ENCODE results near the gene DHFR. TPM values are rescaled to one million over a fixed set of nuclear protein-coding genes. Genes with fewer than 3 reads are reported as not detected.
A peak's percentile ranks its signal among the peaks of the same experiment; 100 is the strongest.
"Not testable (repeated sequence)": the region's sequence is repeated elsewhere in the genome, so short reads cannot be mapped to it uniquely, and the experiment has no call there.

Gene DHFR
- total RNA-seq (2014; rRNA removed; shearing (Covaris generic)), result 34.1 and 34.5 TPM in 2 replicates

- DNase-seq (ENCODE audit: low spot score), result peak; percentile 88
Measured at GRCh38 chr5:80654391-80655230, at the start of gene DHFR, which contains the start of gene MSH3. Gene DHFR, minus strand, starts transcription at chr5:80654983. Its CDS starts 494 bp downstream, at chr5:80654489. Gene MSH3, plus strand, starts transcription at chr5:80654652. Its CDS starts 76 bp downstream, at chr5:80654728.

- no peak for DNase-seq (ENCODE audit: low spot score)
Measured at GRCh38 chr5:80704221-80704620, 49.4 kb upstream of the DHFR start.

- no peak for DNase-seq (ENCODE audit: low spot score)
Measured at GRCh38 chr5:80703747-80704146, 49.0 kb upstream of the DHFR start.

GRCh38 chr5:80703291-80703690 is 48.5 kb upstream of the DHFR start:
- DNase-seq (ENCODE audit: low spot score), result no peak

GRCh38 chr5:80701597-80701996 is 46.8 kb upstream of the DHFR start:
- DNase-seq (ENCODE audit: low spot score), result no peak

- DNase-seq (ENCODE audit: low spot score), result no peak
Measured at GRCh38 chr5:80698369-80698768, 43.6 kb upstream of the DHFR start.

GRCh38 chr5:80697100-80697499 is 42.3 kb upstream of the DHFR start:
- no peak for DNase-seq (ENCODE audit: low spot score)

- DNase-seq (ENCODE audit: low spot score), result no peak
Measured at GRCh38 chr5:80696450-80696849, 41.7 kb upstream of the DHFR start.

- DNase-seq (ENCODE audit: low spot score), result no peak
Measured at GRCh38 chr5:80695666-80696065, 40.9 kb upstream of the DHFR start.

GRCh38 chr5:80689627-80690026 is 34.8 kb upstream of the DHFR start:
- DNase-seq (ENCODE audit: low spot score), result no peak

- no peak for DNase-seq (ENCODE audit: low spot score)
Measured at GRCh38 chr5:80688648-80689420, 34.1 kb upstream of the DHFR start.

- DNase-seq (ENCODE audit: low spot score), result peak; percentile 44
Measured at GRCh38 chr5:80686757-80687156, 32.0 kb upstream of the DHFR start.

- DNase-seq (ENCODE audit: low spot score), result no peak
Measured at GRCh38 chr5:80676706-80677105, 21.9 kb upstream of the DHFR start.

- peak; percentile 87 for DNase-seq (ENCODE audit: low spot score)
Measured at GRCh38 chr5:80672140-80672736, 17.5 kb upstream of the DHFR start.

GRCh38 chr5:80668016-80668969 is 13.5 kb upstream of the DHFR start:
- DNase-seq (ENCODE audit: low spot score), result no peak

GRCh38 chr5:80667384-80667783 is 12.6 kb upstream of the DHFR start:
- DNase-seq (ENCODE audit: low spot score), result no peak

GRCh38 chr5:80665057-80665456 is 10.3 kb upstream of the DHFR start:
- no peak for DNase-seq (ENCODE audit: low spot score)

- DNase-seq (ENCODE audit: low spot score), result no peak
Measured at GRCh38 chr5:80662108-80662507, 7.3 kb upstream of the DHFR start.

- DNase-seq (ENCODE audit: low spot score), result not testable (repeated sequence)
Measured at GRCh38 chr5:80660661-80661060, 5.9 kb upstream of the DHFR start.

GRCh38 chr5:80659106-80659505 is 4.3 kb upstream of the DHFR start:
- DNase-seq (ENCODE audit: low spot score), result no peak

GRCh38 chr5:80656425-80656824 is 1.6 kb upstream of the DHFR start:
- no peak for DNase-seq (ENCODE audit: low spot score)
